Osteocyte (in vitro differentiated cells): ENCODE results near the gene PDE1A. TPM values are rescaled to one million over a fixed set of nuclear protein-coding genes. Genes with fewer than 3 reads are reported as not detected.

ENCODE experiments used
- DNase-seq: peaks from one replicate; pipeline ENCODE4 v3.0.0; 2021; ENCODE audit warnings: mixed read lengths; ENCODE audit not compliant: unreplicated experiment; ENCODE audit errors: extremely low spot score
- H3K27ac Mint-ChIP-seq: one replicate; pipeline ENCODE4 v1.8.0; 2021; ENCODE audit warnings: mild to moderate bottlenecking, mixed read lengths; ENCODE audit not compliant: unreplicated experiment
- H3K27me3 Mint-ChIP-seq: one replicate; pipeline ENCODE4 v1.8.0; 2021; ENCODE audit warnings: mixed read lengths; ENCODE audit not compliant: unreplicated experiment
- H3K36me3 Mint-ChIP-seq: one replicate; pipeline ENCODE4 v1.8.0; 2021; ENCODE audit warnings: mixed read lengths; ENCODE audit not compliant: unreplicated experiment
- H3K4me1 Mint-ChIP-seq: one replicate; pipeline ENCODE4 v1.8.0; 2021; ENCODE audit warnings: mixed read lengths; ENCODE audit not compliant: unreplicated experiment
- H3K4me3 Mint-ChIP-seq: one replicate; pipeline ENCODE4 v1.8.0; 2021; ENCODE audit warnings: mild to moderate bottlenecking, moderate library complexity, mixed read lengths; ENCODE audit not compliant: unreplicated experiment
- H3K9me3 Mint-ChIP-seq: one replicate; pipeline ENCODE4 v1.8.0; 2021; ENCODE audit warnings: mixed read lengths; ENCODE audit not compliant: unreplicated experiment
- total RNA-seq: library from RNA; stranded (reverse); gene quantifications from 2 replicates; pipeline ENCODE4 v1.2.1, GENCODE V29; 2021
- TF ChIP-seq, protein P1 (sequence below): fragments of 200-600 bp; sonication (generic); IDR thresholded peaks from 2 replicates; pipeline ENCODE4 v1.5.0; 2021; ENCODE audit warnings: antibody characterized with exemption, mild to moderate bottlenecking, moderate library complexity

PDE1A gene
- total RNA-seq, 1 donor from 2014 or later = 1.8 TPM

- Mint-ChIP-seq H3K4me3 (no peak overlapping the region), H3K4me1 (peaks cover 3% of the 10 kb centered on the region), H3K36me3 (no peaks in the 10 kb centered on the region), H3K27me3 (no peaks in the 10 kb centered on the region), H3K27ac (no peak overlapping the region), H3K9me3 (no peaks in the 10 kb centered on the region)
- DNase-seq = no peak
- TF ChIP-seq, protein P1, sequence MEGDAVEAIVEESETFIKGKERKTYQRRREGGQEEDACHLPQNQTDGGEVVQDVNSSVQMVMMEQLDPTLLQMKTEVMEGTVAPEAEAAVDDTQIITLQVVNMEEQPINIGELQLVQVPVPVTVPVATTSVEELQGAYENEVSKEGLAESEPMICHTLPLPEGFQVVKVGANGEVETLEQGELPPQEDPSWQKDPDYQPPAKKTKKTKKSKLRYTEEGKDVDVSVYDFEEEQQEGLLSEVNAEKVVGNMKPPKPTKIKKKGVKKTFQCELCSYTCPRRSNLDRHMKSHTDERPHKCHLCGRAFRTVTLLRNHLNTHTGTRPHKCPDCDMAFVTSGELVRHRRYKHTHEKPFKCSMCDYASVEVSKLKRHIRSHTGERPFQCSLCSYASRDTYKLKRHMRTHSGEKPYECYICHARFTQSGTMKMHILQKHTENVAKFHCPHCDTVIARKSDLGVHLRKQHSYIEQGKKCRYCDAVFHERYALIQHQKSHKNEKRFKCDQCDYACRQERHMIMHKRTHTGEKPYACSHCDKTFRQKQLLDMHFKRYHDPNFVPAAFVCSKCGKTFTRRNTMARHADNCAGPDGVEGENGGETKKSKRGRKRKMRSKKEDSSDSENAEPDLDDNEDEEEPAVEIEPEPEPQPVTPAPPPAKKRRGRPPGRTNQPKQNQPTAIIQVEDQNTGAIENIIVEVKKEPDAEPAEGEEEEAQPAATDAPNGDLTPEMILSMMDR = no peak
Measured at GRCh38 chr2:182226807-182227206, 200.0 kb downstream of the PDE1A start.

GRCh38 chr2:182224669-182225068, 202.2 kb downstream of the PDE1A start:
- H3K4me1 Mint-ChIP-seq = peaks cover 3% of the 10 kb centered on the region
- no peak overlapping the region for H3K27ac Mint-ChIP-seq
- H3K4me3 Mint-ChIP-seq = no peak overlapping the region
- no peaks in the 10 kb centered on the region for H3K27me3 Mint-ChIP-seq
- TF ChIP-seq, protein P1 = no peak
- no peak for DNase-seq
- no peaks in the 10 kb centered on the region for H3K9me3 Mint-ChIP-seq
- H3K36me3 Mint-ChIP-seq = no peaks in the 10 kb centered on the region

- H3K27me3 Mint-ChIP-seq = no peaks in the 10 kb centered on the region
Measured at GRCh38 chr2:182220998-182221397, 205.8 kb downstream of the PDE1A start.

DNA sequence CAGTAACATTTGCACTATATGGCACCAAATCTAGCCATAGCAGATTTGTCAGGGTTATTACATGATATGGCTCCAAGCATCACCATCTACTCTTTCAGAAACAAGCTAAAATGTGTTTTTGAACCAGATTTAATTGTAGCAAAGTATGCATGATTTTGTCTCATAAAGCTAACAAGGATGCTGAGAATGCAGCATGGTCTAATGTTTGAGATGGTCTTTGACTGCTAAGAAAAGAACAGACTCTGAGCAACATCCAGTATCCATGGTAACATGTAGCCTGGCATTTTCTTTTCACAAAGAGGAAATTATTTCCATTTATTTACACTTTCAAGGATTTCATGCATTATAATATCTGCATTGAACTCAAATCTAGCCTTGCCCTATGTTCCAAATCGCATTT, 206.5 kb downstream of the PDE1A start:
- H3K36me3 Mint-ChIP-seq = no peaks in the 10 kb centered on the region
- H3K4me1 Mint-ChIP-seq = no peaks in the 10 kb centered on the region
- no peak overlapping the region for H3K4me3 Mint-ChIP-seq
- H3K27ac Mint-ChIP-seq = no peak overlapping the region
- TF ChIP-seq, protein P1 = no peak
- no peaks in the 10 kb centered on the region for H3K27me3 Mint-ChIP-seq
- H3K9me3 Mint-ChIP-seq = no peaks in the 10 kb centered on the region
- DNase-seq = no peak

More at GRCh38 chr2:182220998-182221397, 205.8 kb downstream of the PDE1A start:
- no peak overlapping the region for H3K27ac Mint-ChIP-seq
- no peak overlapping the region for H3K4me3 Mint-ChIP-seq
- H3K36me3 Mint-ChIP-seq = no peaks in the 10 kb centered on the region
- TF ChIP-seq, protein P1 = no peak
- no peaks in the 10 kb centered on the region for H3K4me1 Mint-ChIP-seq
- DNase-seq = no peak
- no peaks in the 10 kb centered on the region for H3K9me3 Mint-ChIP-seq

- H3K36me3 Mint-ChIP-seq = peaks cover 4% of the 10 kb centered on the region
- no peak overlapping the region for H3K4me3 Mint-ChIP-seq
- H3K9me3 Mint-ChIP-seq = no peaks in the 10 kb centered on the region
- no peaks in the 10 kb centered on the region for H3K4me1 Mint-ChIP-seq
- H3K27ac Mint-ChIP-seq = no peak overlapping the region
- TF ChIP-seq, protein P1 = no peak
- no peaks in the 10 kb centered on the region for H3K27me3 Mint-ChIP-seq
- DNase-seq = no peak
Measured at GRCh38 chr2:182210669-182211068, 216.2 kb downstream of the PDE1A start.
